ENCODE data around the gene RUNX3.
"Not testable (repeated sequence)": the region's sequence is repeated elsewhere in the genome, so short reads cannot be mapped to it uniquely, and the experiment has no call there.

The RUNX3 gene

DNA sequence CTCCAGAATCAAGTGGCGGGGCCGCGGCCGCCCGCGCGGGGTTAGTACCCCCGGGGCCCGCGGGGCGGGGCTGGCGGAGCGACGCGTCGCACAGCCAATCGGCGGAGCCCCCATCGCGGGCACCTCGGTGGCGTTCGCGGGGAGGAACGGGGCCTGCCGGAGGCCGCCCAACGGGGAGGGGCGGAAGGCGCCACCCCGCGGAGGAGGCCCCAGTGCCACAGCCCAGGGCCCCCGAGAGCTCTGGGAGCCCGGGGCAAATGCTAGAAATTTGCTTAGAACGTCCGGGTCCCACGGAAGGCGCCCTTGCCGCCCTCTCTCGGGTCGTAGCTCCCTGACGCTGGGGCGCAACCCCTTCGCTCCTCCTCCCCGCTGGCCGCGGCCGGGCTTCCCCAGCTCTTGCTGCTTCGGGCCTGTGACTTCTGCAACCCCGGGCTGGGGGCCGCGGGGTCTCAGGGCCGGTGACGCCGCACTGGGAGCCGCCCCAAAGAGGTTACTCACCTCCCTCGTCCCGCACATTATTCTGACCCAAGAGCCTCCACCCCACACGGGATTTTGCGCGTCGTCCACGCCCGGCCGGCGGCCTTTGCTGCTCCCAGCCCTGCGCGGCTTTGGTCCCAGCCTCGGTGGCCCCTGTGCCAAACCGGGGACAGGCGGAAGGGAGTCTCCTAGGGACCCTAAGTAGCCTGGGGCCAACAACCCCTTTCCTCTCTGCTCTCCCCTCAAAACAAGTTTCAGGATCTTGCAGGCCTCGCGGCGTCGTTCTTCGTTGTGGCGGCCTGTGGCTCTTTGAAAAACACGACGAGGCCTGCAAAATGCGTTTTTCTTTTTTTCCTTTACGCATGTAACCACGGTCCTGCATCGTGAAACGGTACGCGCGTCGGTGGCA, at the start of gene RUNX3:
TSS of gene RUNX3 (minus strand) at position 17 of the 886 bp plus-strand sequence. CDS start 408 bp downstream, outside the sequence.
- DNase-seq (ENCODE audit: low read depth in 2 of 2) = peak; percentile 85 to 87

DNA sequence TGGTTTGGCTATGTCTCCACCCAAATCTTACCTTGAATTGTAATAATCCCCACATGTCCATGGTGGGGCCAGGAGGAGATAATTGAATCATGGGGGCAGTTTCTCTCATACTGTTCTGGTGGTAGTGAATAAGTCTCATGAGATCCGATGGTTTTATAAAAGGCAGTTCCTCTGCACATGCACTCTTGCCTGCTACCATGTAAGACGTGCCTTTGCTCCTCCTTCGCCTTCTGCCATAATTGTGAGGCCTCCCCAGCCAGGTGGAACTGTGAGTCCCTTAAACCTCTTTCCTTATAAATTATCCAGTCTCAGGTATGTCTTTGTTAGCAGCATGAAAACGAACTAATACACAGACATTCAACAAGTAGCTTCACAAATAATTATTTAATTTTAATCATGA, 49.2 kb upstream of the RUNX3 start:
- DNase-seq (ENCODE audit: low read depth in 2 of 2) = not testable (repeated sequence)

- no peak for DNase-seq (ENCODE audit: low read depth in 2 of 2)
These were observed 48.4 kb upstream of the RUNX3 start for GRCh38 chr1:24978383-24979032.

- DNase-seq (ENCODE audit: low read depth in 2 of 2) = no peak
These were observed 45.3 kb upstream of the RUNX3 start for GRCh38 chr1:24975391-24975790.

DNA sequence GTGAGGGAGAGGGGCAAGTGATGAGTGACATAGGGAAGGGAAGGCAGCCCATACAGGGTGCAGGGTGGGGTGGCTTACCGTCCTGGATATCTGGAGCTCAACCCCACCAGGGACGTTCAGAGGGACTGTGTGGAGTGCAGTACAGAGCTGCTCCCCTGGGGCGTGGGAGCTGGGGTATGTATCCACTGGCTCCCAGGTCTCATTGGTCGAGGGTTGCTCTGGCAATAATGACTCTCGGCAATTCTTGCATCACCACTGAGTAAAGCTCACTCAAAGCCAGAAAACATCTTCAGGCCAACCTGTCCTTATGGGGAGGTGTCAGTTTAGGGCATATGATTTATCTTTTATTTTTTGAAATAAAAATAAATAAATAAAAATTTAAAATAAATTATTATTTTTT, 43.2 kb upstream of the RUNX3 start:
- no peak for DNase-seq (ENCODE audit: low read depth in 2 of 2)

- no peak for DNase-seq (ENCODE audit: low read depth in 2 of 2)
These were observed 42.8 kb upstream of the RUNX3 start for GRCh38 chr1:24972915-24973242.

DNA sequence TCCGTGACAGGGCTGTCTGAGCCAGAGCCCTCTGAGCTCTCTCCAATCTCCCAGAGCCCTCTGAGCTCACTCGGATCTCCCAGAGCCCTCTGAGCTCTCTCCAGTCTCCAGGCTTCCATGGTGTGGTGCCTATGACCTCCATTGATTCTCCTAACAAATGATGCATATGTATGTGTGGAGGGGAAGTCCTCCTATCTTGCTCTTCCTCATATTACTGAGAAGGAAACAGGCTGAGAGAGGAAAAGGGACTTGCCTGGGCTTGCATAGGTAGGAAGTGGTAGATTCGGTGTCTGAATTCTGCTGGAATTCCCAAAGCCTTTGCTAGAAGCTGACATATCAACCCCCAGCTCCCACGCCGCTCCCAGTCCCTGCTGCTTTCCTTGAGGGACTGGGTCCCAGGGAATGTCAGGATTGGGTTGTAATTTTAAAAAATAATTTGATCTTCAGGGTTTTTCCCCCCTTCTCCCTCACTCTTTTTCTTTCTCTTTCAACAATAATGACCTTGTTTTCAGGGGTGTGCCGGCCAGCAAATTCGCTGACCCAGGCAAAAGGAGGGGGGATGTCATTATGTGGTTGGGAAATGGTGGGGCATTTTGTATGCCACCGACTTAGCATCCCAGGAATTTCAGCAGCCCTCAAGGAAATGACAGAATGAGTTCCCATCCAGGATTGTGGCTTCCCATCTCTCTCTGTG, 42.3 kb upstream of the RUNX3 start:
- no peak for DNase-seq (ENCODE audit: low read depth in 2 of 2)

GRCh38 chr1:24970926-24971875, 41.1 kb upstream of the RUNX3 start:
- DNase-seq (ENCODE audit: low read depth in 2 of 2) = no peak

- no peak for DNase-seq (ENCODE audit: low read depth in 2 of 2)
These were observed 40.3 kb upstream of the RUNX3 start for GRCh38 chr1:24970399-24970753.

DNA sequence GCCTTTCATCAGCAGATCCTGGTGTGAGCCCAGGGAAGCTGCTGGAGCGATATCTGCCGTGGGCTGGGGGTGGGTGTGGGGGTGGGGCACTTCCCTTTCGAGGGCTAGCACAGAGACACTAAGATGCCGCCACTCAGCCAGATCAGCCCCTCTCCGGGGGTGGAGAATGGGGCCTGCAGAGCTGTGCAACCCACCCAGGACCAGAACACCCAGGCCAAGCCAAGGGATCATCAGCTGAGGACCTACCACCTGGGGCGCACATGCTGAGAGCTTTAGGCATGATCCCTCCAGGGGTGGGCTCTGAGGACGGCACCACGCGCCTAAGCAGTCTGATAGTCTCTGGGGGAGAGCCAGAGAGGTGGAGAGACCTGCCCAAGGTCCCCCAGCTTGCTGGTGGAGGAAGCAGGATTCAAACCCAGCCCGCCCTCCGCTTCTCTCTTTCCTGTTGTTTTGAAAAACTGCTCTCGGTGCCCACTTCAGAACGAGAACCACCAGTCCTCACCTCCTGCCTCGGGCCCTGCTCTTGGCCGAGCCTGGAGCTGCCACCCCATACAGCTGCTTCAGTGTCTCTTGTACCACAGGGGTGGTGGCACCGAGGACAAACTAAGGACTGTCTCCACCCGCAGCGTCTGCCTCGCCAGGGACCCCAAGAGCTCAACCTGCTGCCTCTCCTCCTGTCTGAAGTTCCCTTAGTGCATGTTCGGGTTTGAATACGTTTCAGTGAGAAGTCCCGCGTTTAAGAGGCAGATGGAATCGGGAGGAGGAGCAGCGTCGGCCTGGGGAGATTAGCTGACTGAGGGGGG, 39.7 kb upstream of the RUNX3 start:
- no peak for DNase-seq (ENCODE audit: low read depth in 2 of 2)

DNA sequence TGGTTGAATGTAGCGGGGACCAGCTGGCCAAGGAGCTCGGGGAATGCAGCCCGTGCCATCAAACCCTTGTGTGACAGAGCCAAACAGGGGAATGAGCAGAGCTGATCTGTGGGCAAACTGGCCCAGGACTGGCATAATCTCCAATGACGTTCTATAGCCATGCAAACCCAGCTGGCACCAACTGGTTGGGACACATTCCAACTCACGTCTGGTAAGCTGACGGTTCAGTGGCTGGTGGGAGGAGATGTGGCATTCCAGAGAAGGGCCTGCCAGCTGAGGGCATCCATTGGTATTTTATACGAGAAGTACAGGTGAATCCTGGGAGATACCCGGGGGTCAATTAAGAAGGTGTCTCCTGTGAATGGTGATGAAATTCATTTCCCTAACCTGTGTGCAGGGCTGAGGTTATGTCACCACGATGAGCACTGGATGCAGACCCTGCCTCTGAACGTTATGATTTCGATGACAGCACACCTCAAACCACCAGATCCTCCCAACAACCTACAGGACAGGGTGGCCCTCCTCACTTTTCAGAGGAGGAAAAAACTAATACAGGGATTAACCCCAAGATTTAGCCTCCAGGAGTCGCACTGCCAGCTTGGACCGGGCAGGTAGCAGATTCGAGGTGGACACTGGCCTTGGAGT, 39.0 kb upstream of the RUNX3 start:
- DNase-seq (ENCODE audit: low read depth in 2 of 2) = no peak

- no peak for DNase-seq (ENCODE audit: low read depth in 2 of 2)
These were observed 37.9 kb upstream of the RUNX3 start for GRCh38 chr1:24967962-24968361.

DNA sequence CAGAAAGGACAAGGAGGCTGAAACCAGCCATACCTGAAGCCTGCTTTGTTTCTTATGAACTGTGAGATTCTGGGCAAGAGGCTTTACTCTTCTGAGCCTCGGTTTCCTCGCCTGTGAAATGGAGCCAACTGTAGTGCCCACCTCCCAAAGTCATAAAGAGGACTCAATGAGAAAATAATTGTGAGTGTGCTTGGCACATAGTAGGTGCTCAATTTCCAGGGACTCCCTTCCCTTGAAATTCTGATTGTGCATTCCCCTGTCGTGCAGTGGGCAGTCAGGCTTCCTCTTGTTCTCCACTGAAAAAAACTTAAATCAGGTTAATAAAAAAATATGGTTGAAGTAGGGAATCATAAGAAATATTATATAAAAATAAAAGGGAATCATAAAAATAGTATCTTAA, 37.5 kb upstream of the RUNX3 start:
- DNase-seq (ENCODE audit: low read depth in 2 of 2) = no peak

- DNase-seq (ENCODE audit: low read depth in 2 of 2) = peak; percentile 41 to 63
These were observed 36.8 kb upstream of the RUNX3 start for GRCh38 chr1:24966724-24967346.

DNA sequence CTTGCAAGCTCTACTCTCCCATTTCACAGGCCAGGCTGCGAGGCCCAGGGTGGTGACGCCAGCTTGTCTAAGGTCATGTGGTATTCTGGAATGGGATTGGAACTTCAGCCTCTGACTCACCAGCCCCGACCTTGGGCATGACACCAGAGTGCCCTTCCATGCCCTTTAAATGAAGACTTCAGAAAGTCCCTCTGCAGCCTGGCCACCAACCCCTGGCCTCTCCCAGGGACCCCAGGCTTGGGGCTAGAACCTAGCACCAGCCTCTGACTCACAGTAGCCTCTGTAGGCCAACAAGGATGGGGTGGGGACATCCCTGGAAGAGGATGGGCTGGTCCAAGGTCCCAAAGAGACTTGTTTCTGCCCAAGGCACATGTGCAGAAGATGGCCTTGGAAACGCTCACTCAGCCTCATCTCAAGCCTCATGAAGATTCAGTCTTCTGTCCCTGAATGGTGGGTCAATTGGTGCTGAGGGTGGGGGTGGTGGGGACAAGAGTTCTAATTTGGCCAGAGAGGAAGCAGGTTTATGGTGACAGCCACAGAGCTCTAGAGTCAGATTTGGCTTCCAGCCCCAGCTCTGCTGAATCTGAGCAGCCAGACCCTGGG, 36.1 kb upstream of the RUNX3 start:
- DNase-seq (ENCODE audit: low read depth in 2 of 2) = no peak

GRCh38 chr1:24965571-24965930, 35.5 kb upstream of the RUNX3 start:
- no peak for DNase-seq (ENCODE audit: low read depth in 2 of 2)

DNA sequence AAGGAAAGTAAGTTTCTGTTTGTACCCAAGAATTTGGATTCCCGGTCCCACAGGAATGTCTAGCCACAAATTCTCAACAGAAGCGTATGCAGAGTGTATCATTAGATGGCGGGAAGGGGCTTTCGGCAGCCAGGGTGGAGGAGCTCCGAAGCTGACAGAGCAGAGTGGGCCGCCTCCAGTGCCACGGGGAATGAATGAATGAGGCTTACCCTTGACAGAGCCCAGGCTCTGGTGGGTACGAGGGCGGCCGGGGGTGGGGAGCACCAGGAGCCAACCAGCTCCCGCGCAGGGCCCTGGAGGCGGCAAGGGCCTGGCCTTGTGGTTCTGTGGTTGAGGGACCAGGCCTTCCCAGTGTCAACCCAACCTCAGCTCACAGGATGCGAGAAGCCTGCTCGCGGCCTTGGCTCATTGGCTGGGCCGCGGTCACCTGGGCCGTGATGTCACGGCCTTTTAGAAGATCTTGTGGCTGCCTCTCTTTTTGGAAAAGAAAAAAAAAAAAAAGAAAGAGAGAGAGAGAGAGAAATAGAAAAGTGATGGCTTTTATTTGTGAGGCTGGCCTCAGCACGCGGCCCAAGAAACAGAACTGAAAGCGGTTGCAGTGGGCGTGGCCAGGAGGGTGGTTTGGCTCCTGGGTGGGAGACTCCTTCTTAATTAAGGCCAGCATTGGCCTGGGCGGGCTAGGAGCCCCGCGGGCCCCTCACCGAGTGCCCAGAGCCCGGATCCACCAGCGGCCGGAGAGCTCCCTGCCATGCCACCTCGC, 34.9 kb upstream of the RUNX3 start:
- peak; percentile 83 to 93 for DNase-seq (ENCODE audit: low read depth in 2 of 2)

GRCh38 chr1:24963943-24964693, 34.0 kb upstream of the RUNX3 start:
- no peak for DNase-seq (ENCODE audit: low read depth in 2 of 2)
